CD4-positive, alpha-beta T cell treated with Interleukin-4 for 4 hours (primary cell): ENCODE measurements around the gene CYRIA.

Source experiments
- DNase-seq: peaks from one replicate; pipeline ENCODE4 v3.0.0-alpha.2; 2020

CYRIA gene

DNA sequence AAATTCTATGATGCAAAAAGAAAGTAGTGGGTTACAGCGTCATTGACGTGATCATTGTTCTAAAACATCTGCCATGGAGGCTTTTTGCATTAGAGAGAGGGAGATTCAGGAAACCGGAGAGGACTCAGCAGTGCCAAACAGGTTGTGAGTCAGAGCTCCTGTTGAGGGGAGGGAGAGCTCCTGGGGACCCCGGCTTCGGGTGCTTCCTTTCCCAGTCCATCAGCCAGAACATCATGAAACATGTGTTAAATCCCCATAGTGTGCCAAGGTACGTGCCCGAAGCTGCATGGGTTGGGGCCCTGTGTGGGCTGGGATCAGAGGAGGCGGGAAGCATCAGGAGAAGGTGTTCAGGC, 791 bp upstream of the CYRIA start:
- no peak for DNase-seq

DNA sequence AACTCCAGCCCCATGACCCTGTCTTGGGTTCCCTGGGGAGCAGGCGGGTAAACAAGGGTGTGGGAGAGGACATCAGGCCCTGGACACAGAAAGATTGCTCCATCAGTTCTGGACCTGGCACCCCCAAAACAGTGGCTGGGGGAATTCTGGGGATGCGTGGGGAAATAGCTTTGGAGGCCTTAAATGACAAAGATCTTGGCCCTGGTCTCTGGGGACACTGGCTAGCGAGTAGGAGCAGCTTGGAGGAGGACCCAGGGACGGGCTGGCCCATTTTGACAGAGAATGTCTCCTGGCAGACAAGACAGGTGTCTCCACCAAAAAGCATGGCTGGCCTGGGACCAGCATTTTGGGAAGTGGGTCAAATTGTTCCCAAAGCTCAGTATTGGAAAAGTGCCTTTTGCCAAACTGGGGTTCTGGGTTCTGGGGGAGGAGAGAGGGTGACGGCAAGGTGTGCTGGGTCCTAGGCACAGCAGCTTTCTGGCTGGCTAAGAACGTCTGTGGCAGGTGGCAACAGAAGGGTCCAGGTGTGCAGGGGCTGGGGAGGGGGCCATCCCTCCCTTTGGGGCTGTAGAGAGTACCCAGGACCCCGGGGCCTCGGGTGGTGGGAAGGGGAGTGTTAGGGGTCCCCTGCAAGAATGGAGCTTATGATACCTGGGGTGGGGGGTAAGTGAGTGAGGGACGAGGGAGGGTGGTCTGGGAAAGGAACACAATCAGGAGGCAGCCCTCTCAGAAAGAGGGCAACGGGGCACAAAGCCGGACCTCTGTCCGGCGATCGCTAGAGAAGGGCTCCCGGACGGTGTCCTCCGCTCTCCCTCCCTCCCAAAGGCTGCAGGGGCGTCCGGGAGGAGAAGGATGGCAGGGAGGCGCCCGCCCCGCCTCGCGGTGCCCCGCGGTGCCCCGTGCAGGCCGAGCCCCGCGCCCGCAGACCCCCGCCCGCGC, 556 bp downstream of the CYRIA start:
- no peak for DNase-seq

GRCh38 chr2:16664052-16664731, 1.4 kb downstream of the CYRIA start:
- DNase-seq: peak; percentile 33

- DNase-seq: no peak
Measured at GRCh38 chr2:16663121-16663905, 2.3 kb downstream of the CYRIA start.

- DNase-seq: no peak
Measured at GRCh38 chr2:16661936-16662839, 3.4 kb downstream of the CYRIA start.

- no peak for DNase-seq
Measured at GRCh38 chr2:16661526-16661925, 4.1 kb downstream of the CYRIA start.

DNA sequence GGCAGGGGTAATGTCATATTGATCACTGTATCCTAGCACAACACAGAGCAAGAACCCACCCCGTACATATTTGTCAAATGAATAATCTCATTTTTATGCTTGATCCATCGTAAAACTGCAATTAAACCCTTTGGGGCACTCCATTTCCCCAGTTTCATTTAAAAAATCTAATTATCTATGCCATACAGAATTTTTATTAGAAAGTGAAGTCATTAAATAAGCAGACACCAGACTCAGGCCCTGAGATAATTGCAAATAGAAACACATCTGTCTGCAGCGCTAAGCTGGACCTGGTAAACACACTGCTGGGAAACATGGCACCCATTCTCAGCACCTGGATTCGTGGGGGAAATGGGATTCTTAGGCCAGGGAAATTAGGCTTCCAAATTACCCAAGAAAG, 5.1 kb downstream of the CYRIA start:
- no peak for DNase-seq

GRCh38 chr2:16660114-16660513, 5.5 kb downstream of the CYRIA start:
- no peak for DNase-seq

DNA sequence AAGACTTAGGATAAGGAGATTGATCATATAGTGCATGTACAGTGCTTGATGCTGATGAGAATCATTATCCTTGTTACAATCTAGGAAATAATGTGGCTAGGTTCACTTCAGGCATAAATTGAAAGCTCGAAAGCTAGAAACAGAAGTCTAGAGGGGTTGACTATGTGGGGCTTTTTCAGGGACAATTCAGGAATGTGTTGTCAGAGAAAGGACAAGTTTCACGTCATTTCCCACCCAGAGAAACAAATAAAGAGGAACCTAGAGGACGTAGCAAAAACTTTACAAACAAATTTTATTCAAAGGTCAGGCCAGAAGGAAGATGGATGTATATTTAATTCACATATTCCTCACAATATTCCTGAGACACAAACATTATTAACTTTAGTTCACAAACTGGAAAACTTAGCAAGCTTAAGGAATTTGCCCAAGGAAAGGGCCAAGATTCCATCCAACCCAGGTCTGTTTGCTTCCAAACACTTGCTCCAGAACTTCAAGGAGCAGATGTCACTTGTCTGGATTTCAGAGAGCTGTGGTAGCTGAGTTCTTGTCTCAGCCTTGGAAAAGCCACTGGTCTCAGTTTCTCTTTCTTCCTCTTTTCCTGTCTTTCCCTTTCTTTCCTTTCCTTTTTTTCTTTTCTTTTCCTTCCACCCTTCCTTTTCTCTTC, 7.4 kb downstream of the CYRIA start:
- no peak for DNase-seq

DNA sequence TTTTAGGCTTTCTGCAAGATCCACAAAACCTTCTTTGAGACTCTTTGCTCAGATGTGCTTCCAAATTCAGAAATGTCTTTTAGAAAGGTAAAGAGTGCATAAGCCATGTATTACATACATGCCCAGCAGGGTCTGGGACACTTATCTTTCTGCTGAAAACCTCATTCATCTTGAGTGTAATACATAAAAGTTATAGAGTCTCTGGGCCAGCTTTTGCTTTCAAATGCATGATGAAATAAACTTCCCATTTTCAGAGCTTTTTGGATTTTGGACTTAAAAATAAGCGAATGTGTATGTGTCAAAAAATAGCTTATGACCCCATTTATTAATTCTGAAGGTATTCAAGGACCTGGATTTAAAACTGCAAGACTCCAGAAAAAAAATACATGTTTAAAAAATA, 8.0 kb downstream of the CYRIA start:
- DNase-seq: no peak

DNA sequence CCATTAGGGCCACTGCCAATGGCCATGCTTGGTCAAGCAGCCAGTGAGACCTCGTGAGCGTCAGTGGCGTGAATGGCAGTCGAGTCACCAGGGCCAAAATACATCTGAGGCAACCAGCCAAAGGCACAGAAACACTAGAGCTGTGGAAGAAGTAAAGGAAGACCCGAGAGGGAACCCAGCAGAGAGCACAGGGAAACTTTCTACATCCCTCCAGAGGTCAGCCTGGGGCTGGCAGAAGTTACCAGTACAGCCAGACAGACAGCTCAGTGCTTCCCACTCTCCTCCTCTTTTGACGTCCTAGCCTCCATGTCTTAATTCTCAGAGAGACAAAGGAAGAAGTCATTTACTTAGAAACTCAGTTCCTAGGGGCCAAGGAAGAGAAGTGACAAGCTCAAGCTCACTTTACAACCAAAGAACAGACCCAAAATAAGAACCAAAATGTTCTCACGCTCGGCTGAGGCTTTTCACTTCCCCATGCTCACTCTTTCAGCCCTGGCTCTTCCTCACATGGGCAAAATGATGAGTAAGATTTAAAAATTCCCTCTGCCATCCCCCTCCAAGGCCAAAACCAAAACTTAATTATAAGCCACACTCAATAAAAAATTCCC, 8.7 kb downstream of the CYRIA start:
- DNase-seq: peak; percentile 18

DNA sequence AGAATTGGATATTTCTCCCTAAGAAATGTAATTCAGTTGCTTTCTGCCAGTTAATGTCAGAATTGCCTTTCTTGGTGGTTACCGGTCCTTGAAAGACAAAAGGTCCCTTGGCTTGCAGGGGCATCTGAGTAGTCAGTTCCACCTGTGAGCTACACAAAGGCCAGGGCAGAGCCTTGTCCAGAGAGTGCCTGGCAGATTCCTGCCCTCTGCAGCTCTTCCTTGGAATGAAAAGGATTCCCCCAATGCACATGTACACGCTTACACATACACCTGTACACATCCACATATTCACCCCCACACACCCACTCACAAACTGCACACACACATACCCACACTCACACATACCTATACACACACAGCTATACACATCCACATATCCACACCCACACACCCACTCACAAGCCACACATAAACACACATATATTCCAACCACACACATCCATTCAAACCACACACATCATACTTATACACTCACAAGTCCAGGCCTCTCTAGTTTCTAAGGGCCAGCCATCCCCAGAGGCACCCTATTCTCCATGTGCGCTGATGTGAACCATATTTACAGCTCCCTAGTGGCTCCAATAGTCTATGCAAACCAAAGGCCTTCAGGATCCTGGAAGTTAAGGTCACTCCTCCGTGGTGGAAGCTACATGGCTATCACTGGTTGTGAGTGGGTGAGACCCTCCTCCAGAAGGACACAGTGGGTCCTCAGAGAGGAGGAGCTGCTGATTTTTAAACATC, 9.6 kb downstream of the CYRIA start:
- no peak for DNase-seq

DNA sequence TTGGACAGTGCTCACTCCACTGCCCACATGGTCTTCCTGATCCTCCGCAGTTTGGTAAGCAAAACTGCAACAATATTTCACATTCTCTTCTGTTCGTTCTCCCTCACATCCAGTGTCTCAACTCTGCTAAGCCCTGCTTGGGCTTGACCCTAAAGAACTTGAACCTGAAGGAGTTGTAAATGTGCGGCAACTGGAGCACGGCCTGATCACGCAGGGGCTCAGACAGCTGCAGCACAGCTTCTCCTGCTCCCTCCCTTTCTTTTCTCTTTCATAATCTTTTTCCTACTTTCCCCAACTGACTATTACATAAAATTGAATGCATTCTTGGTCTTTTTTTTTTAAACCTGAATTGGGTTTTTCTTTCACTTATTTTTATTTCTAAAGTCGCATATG, 10.2 kb downstream of the CYRIA start:
- DNase-seq: no peak

GRCh38 chr2:16654833-16655444, 10.7 kb downstream of the CYRIA start:
- DNase-seq: no peak

- DNase-seq: no peak
Measured at GRCh38 chr2:16653799-16654198, 11.8 kb downstream of the CYRIA start.

GRCh38 chr2:16653083-16653375, 12.6 kb downstream of the CYRIA start:
- DNase-seq: no peak

DNA sequence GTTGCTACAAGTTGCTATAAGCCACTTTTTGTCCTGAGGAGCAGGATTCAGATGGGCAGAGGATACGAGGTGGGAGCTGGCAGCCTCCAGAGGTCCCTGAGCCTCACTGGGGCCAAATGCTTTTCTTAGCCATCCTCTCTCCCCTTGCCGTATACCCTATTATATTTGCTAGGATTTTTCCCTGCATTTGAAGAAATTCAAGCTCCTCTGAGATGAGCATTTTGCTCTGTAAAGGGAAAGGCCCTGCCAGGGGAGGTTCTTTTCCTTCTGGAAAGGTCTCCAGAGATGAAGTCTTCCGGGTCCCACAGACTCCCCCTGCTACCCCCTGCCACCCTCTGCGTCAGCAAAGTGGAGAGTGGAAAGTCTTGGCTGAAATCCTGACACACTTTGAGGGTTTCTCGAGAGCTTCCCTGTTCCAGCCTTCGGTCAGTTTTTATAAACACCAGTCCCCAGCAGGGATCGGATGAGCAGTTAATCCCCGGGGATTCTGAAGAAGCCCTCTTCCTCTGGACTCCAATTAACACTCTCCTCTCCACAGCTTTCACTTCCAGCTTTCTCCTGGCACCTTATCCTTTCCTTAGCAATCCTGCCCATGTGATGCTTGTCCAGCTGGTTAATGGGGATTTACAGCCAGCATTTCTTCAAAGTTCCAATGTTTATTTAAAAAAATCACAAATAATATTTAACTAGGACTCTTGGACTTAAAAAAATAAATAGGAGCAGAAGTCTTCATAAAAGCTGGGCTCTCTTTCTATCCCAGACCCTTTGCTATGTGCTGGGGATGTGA, 13.1 kb downstream of the CYRIA start:
- no peak for DNase-seq

- no peak for DNase-seq
Measured at GRCh38 chr2:16650287-16651249, 15.1 kb downstream of the CYRIA start.
